SH-SY5Y (cell line): ENCODE data around the gene MITD1.

Source experiments
- GATA2 ChIP-seq: IDR thresholded peaks from 2 replicates; pipeline ENCODE4 v1.6.1; 2011; ENCODE audit warnings: mild to moderate bottlenecking, low read depth, low read length
- GATA3 ChIP-seq: IDR thresholded peaks from 2 replicates; pipeline ENCODE4 v1.6.1; 2011; ENCODE audit warnings: low read depth, mild to moderate bottlenecking, low read length, moderate library complexity

- no peak for TF ChIP-seq GATA2
- no peak for TF ChIP-seq GATA3
These were observed 30.2 kb downstream of the MITD1 start for GRCh38 chr2:99150706-99151105.
